Activated B cell treated with CpG ODN at 0.5 μM for 24 hours (primary cell): Measurements from ENCODE around the gene FZR1. TPM values are rescaled to one million over a fixed set of nuclear protein-coding genes. Genes with fewer than 3 reads are reported as not detected.

ENCODE experiments used
- ATAC-seq: fragments of 200-7000 bp; cut with Tn5 transposase; one replicate; pipeline ENCODE4 v1.10.0; 2021; ENCODE audit warnings: low read depth, mild to moderate bottlenecking, moderate library complexity
- CTCF ChIA-PET: fragments of 350-600 bp; sonication (Branson Sonifier 250); formaldehyde crosslinking; loops from one replicate; lab custom pipeline; 2021; ENCODE audit warnings: antibody characterized with exemption; lab: Charles Lee
- POLR2A ChIA-PET: fragments of 350-600 bp; sonication (Branson Sonifier 250); formaldehyde crosslinking; loops from one replicate; lab custom pipeline; 2021; ENCODE audit warnings: antibody characterized with exemption; lab: Charles Lee
- DNase-seq: peaks from one replicate; pipeline ENCODE4 v3.0.0; 2022
- H3K27ac Mint-ChIP-seq: one replicate; pipeline ENCODE4 v1.8.0; 2020; ENCODE audit warnings: mixed read lengths
- H3K27me3 Mint-ChIP-seq: one replicate; pipeline ENCODE4 v1.8.0; 2021; ENCODE audit warnings: mixed read lengths
- H3K36me3 Mint-ChIP-seq: one replicate; pipeline ENCODE4 v1.8.0; 2021; ENCODE audit warnings: low read depth, mixed read lengths
- H3K4me1 Mint-ChIP-seq: one replicate; pipeline ENCODE4 v1.8.0; 2021; ENCODE audit warnings: mixed read lengths
- H3K4me3 Mint-ChIP-seq: one replicate; pipeline ENCODE4 v1.8.0; 2020; ENCODE audit warnings: mild to moderate bottlenecking, mixed read lengths
- H3K9me3 Mint-ChIP-seq: one replicate; pipeline ENCODE4 v1.8.0; 2020; ENCODE audit warnings: mixed read lengths
- CTCF ChIP-seq: fragments of 200-600 bp; IDR thresholded peaks from one replicate; pipeline ENCODE4 v1.8.0; 2022; ENCODE audit warnings: antibody characterized with exemption, mild to moderate bottlenecking
- intact Hi-C: fragments of 100-400 bp; cut with micrococcal nuclease; formaldehyde crosslinking; loops from one replicate; pipeline ENCODE4 v1.15.1; 2024
- total RNA-seq: library from RNA; stranded (reverse); gene quantifications from 2 replicates; pipeline ENCODE4 v1.2.3, GENCODE V29; 2022

FZR1 gene
- total RNA-seq, 1 donor from 2014 or later, result 66.0 TPM

GRCh38 chr19:3511506-3512251 is 5.6 kb downstream of the FZR1 start:
- CTCF ChIA-PET, result no interaction called here
- DNase-seq, result no peak

GRCh38 chr19:3512562-3513228 is 6.6 kb downstream of the FZR1 start:
- peaks cover 53% of the 10 kb centered on the region for H3K4me1 Mint-ChIP-seq
- ATAC-seq (no peak), DNase-seq (no peak)
- ChIA-PET POLR2A (no interaction called here), CTCF (no interaction called here)
- no peak for TF ChIP-seq CTCF
- H3K4me3 Mint-ChIP-seq, result no peak overlapping the region
- peaks cover 39% of the 10 kb centered on the region for H3K36me3 Mint-ChIP-seq
- H3K9me3 Mint-ChIP-seq, result no peaks in the 10 kb centered on the region
- H3K27ac Mint-ChIP-seq, result no peak overlapping the region
- intact Hi-C loops, result no loop called here
- no peaks in the 10 kb centered on the region for H3K27me3 Mint-ChIP-seq

More at GRCh38 chr19:3511506-3512251, 5.6 kb downstream of the FZR1 start:
- Mint-ChIP-seq H3K27ac (no peak overlapping the region), H3K27me3 (no peaks in the 10 kb centered on the region), H3K4me3 (no peak overlapping the region), H3K9me3 (no peaks in the 10 kb centered on the region), H3K36me3 (peaks cover 40% of the 10 kb centered on the region), H3K4me1 (peaks cover 54% of the 10 kb centered on the region)
- POLR2A ChIA-PET, result no interaction called here
- no peak for TF ChIP-seq CTCF
- intact Hi-C loops, result no loop called here
- no peak for ATAC-seq

- no peak for TF ChIP-seq CTCF
- H3K27ac Mint-ChIP-seq, result no peak overlapping the region
- H3K4me1 Mint-ChIP-seq, result peaks cover 55% of the 10 kb centered on the region
- ATAC-seq (no peak), DNase-seq (no peak)
- CTCF ChIA-PET, result no interaction called here
- H3K36me3 Mint-ChIP-seq, result peaks cover 37% of the 10 kb centered on the region
- POLR2A ChIA-PET, result interaction anchor here (0.6 kb wide), 1 partner anchor 12 kb away, joined by 3 read pairs; no protein-coding TSS in a partner anchor
- intact Hi-C loops, result no loop called here
- H3K4me3 Mint-ChIP-seq, result no peak overlapping the region
- H3K9me3 Mint-ChIP-seq, result no peaks in the 10 kb centered on the region
- no peaks in the 10 kb centered on the region for H3K27me3 Mint-ChIP-seq
Measured at GRCh38 chr19:3513229-3514140, 7.4 kb downstream of the FZR1 start.

- ATAC-seq, result no peak
- no peak overlapping the region for H3K27ac Mint-ChIP-seq
- no peak for TF ChIP-seq CTCF
- H3K27me3 Mint-ChIP-seq, result no peaks in the 10 kb centered on the region
- no peak overlapping the region for H3K4me3 Mint-ChIP-seq
- intact Hi-C loops, result no loop called here
- no peaks in the 10 kb centered on the region for H3K9me3 Mint-ChIP-seq
- H3K4me1 Mint-ChIP-seq, result peaks cover 50% of the 10 kb centered on the region
- DNase-seq, result no peak
- ChIA-PET POLR2A (interaction anchor here (0.7 kb wide), 1 partner anchor 43 kb away, joined by 3 read pairs; no protein-coding TSS in a partner anchor), CTCF (no interaction called here)
- peaks cover 25% of the 10 kb centered on the region for H3K36me3 Mint-ChIP-seq
Measured at GRCh38 chr19:3514930-3515329, 8.8 kb downstream of the FZR1 start.
